ENCODE data around the gene ZFP36L1.

- TF ChIP-seq TAF1 (IDR thresholded peaks at IDR 0.05; ENCODE audit: borderline replicate concordance, low read depth, low read length) (no peak), POLR2A (IDR thresholded peaks at IDR 0.05; ENCODE audit: low read depth, low read length) (no peak), POLR2AphosphoS5 (IDR thresholded peaks at IDR 0.05; ENCODE audit: low read depth, low read length) (no peak)
Measured at GRCh38 chr14:68796418-68797101, 3.7 kb upstream of the ZFP36L1 start.

All from GM12892 (cell line).